ENCODE measurements around the gene RASGRF2. TPM values are rescaled to one million over a fixed set of nuclear protein-coding genes. Genes with fewer than 3 reads are reported as not detected.

The RASGRF2 gene
- total RNA-seq, 2 donors from 2014 or later: 6.9 to 13.9 TPM

DNA sequence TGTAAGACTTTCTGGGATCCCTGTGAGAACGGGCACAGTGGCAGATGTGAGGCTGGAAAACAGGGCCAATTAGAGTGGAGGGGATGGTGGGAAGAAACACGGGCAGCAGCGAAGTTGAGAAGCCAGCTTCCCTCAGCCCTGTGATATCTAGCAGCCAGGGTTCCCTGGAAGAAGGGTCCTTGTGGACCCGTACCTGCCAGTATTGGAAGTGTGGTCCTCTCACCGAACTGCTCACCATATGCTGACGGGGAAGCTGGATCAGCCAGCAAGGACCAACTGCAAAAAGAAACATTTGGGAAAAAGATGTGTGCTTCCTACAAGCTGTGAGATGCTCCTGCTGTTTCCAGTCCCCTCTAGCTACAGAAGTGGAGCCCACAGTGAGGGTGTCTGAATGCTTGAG lies 286.5 kb downstream of the RASGRF2 start:
- ATAC-seq (ENCODE audit: insufficient number of reproducible peaks, low FRiP score, low read depth): no peak
- TF ChIP-seq, protein P1, sequence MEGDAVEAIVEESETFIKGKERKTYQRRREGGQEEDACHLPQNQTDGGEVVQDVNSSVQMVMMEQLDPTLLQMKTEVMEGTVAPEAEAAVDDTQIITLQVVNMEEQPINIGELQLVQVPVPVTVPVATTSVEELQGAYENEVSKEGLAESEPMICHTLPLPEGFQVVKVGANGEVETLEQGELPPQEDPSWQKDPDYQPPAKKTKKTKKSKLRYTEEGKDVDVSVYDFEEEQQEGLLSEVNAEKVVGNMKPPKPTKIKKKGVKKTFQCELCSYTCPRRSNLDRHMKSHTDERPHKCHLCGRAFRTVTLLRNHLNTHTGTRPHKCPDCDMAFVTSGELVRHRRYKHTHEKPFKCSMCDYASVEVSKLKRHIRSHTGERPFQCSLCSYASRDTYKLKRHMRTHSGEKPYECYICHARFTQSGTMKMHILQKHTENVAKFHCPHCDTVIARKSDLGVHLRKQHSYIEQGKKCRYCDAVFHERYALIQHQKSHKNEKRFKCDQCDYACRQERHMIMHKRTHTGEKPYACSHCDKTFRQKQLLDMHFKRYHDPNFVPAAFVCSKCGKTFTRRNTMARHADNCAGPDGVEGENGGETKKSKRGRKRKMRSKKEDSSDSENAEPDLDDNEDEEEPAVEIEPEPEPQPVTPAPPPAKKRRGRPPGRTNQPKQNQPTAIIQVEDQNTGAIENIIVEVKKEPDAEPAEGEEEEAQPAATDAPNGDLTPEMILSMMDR (IDR thresholded peaks at IDR 0.05): no peak
- Histone ChIP-seq H3K4me1 (ENCODE audit: control insufficient read depth in 1 of 2, low read depth in 2 of 2) (peaks cover 5 to 35% of the 10 kb centered on the region in 2 donors), H3K4me3 (no peak overlapping the region), H3K9me3 (no peaks in the 10 kb centered on the region), H3K36me3 (peaks cover 7% of the 10 kb centered on the region), H3K27ac (no peak overlapping the region), H3K27me3 (replicated peaks; ENCODE audit: insufficient read depth) (no peaks in the 10 kb centered on the region)
- no peak for DNase-seq (ENCODE audit: low spot score)

DNA sequence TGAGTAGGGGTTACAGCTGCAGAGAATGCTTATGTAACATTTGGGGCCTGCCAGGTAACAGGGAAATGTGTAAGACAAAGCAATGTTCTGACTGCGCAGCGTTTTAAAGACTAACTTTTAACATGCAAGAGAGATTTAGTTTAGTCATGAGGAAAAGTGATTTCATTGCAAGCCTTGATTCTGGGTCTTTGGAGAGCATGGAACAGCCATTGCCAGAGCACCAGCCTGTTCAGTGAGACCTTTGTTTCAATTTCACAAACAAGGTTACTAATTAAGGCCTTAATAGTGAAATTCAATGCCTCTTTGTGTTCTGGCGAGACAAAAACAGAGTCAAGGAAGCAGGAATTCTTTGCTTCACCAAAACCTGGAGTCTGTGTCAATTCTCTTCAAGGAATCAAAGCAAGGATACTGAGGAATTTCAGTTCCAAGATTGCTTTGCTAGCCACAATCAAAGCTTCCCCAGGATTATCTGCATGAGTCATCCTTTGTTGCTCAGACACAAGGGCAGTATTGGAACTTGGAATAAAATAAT lies 287.3 kb downstream of the RASGRF2 start:
- TF ChIP-seq, protein P1 (IDR thresholded peaks at IDR 0.05): no peak
- peaks cover 5 to 31% of the 10 kb centered on the region in 2 donors for H3K4me1 ChIP-seq (ENCODE audit: control insufficient read depth in 1 of 2, low read depth in 2 of 2)
- no peak overlapping the region for H3K27ac ChIP-seq
- no peak for DNase-seq (ENCODE audit: low spot score)
- no peaks in the 10 kb centered on the region for H3K27me3 ChIP-seq (replicated peaks; ENCODE audit: insufficient read depth)
- ATAC-seq (ENCODE audit: insufficient number of reproducible peaks, low FRiP score, low read depth): no peak
- H3K36me3 ChIP-seq: peaks cover 7% of the 10 kb centered on the region
- no peak overlapping the region for H3K4me3 ChIP-seq
- no peaks in the 10 kb centered on the region for H3K9me3 ChIP-seq

DNA sequence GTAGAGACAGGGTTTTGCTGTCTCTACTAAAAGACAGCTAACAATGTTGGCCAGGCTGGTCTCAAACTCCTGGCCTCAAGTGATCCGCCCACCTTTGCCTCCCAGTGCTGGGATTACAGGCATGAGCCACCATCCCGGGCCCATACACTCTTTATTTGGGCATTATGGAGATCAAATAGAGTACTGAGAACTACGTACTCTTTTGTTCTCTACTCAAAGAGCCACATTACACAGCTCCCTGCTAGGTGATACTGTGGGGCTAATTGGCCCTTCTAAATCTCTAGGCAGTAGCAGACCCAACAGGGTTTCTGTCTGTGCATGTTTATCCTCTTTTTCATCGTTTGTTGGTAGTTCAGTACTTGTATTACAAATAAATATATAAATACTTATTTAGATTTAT lies 289.1 kb downstream of the RASGRF2 start:
- Histone ChIP-seq H3K27me3 (replicated peaks; ENCODE audit: insufficient read depth) (no peaks in the 10 kb centered on the region), H3K27ac (no peak overlapping the region), H3K36me3 (peaks cover 10% of the 10 kb centered on the region), H3K9me3 (no peaks in the 10 kb centered on the region), H3K4me1 (ENCODE audit: control insufficient read depth in 1 of 2, low read depth in 2 of 2) (peaks cover 0 to 13% of the 10 kb centered on the region in 2 donors), H3K4me3 (no peak overlapping the region)
- TF ChIP-seq, protein P1 (IDR thresholded peaks at IDR 0.05): no peak
- no peak for DNase-seq (ENCODE audit: low spot score)
- ATAC-seq (ENCODE audit: insufficient number of reproducible peaks, low FRiP score, low read depth): no peak

DNA sequence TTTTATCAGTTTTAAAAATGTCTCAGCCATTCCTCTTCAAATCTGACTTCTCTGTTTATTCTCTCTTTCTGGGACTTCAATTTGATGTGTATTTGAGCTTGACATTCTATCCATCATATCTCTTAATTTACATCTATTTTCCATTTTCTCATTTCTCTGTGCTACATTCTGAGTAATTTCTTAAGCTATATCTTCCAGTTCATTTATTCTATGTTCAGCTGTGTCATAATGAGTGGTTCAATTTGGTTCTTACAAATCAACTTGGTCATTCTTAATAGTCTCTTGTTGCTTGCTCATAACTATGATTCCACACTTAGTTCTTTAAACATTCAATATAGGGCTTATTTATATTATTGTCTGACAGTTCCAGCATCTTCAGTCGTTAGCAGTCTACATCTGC lies 289.8 kb downstream of the RASGRF2 start:
- Histone ChIP-seq H3K4me3 (no peak overlapping the region), H3K27me3 (replicated peaks; ENCODE audit: insufficient read depth) (no peaks in the 10 kb centered on the region), H3K27ac (no peak overlapping the region), H3K36me3 (peaks cover 15% of the 10 kb centered on the region), H3K4me1 (ENCODE audit: control insufficient read depth in 1 of 2, low read depth in 2 of 2) (peaks cover 0 to 8% of the 10 kb centered on the region in 2 donors), H3K9me3 (no peaks in the 10 kb centered on the region)
- TF ChIP-seq, protein P1 (IDR thresholded peaks at IDR 0.05): no peak
- ATAC-seq (ENCODE audit: insufficient number of reproducible peaks, low FRiP score, low read depth) (no peak), DNase-seq (ENCODE audit: low spot score) (no peak)

DNA sequence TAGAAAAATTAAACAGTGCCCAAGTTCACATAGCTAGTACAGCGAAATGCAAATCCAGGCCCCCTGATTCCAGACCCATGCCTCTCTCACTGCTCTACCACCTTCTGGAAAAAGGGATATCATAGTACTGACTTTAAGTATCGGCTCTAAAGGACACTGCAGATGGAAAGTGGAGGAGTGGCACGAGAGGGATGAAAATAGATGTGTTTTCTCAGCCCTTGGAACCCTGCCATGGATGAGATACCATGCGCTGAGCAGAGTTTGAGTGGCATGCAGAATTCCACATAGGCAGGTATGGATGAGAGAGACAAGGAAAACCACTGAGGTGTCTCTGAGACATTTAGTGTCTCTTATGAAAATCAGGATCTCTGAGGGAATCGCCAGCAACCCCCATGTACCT lies 291.8 kb downstream of the RASGRF2 start:
- TF ChIP-seq, protein P1 (IDR thresholded peaks at IDR 0.05): no peak
- Histone ChIP-seq H3K9me3 (no peaks in the 10 kb centered on the region), H3K36me3 (peaks cover 24% of the 10 kb centered on the region), H3K27ac (no peak overlapping the region), H3K27me3 (replicated peaks; ENCODE audit: insufficient read depth) (no peaks in the 10 kb centered on the region), H3K4me1 (ENCODE audit: control insufficient read depth in 1 of 2, low read depth in 2 of 2) (peaks cover 0 to 5% of the 10 kb centered on the region in 2 donors), H3K4me3 (no peak overlapping the region)
- no peak for ATAC-seq (ENCODE audit: insufficient number of reproducible peaks, low FRiP score, low read depth)
- no peak for DNase-seq (ENCODE audit: low spot score)
